ENCODE results near the gene RHOU.

RHOU gene

DNA sequence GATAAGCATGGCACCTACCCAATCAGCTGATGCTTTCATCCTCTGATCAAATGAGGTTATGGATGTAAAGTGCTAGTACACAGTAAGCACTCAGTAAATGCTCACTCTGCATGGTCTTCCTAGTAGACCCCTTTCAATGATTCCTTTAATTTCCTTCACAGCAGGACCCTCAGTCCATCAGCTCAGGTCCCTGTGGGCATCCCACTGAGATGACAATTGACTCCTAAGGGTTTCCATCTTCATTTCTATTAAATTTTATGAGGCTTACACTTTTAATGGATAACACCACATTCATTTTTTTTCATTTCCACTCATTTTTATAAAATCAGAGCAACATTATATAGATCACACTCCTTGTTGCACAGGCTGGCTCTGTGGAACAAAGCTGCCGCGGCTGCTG lies 12.8 kb downstream of the RHOU start:
- H3K27ac Mint-ChIP-seq = no peak overlapping the region
- no peaks in the 10 kb centered on the region for H3K36me3 Mint-ChIP-seq
- no peaks in the 10 kb centered on the region for H3K9me3 Mint-ChIP-seq
- peaks cover 39% of the 10 kb centered on the region for H3K4me1 Mint-ChIP-seq
- no peak for DNase-seq (ENCODE audit: low spot score in 2 of 2)
- peak; percentile 48 for ATAC-seq
- no peak overlapping the region for H3K4me3 Mint-ChIP-seq

DNA sequence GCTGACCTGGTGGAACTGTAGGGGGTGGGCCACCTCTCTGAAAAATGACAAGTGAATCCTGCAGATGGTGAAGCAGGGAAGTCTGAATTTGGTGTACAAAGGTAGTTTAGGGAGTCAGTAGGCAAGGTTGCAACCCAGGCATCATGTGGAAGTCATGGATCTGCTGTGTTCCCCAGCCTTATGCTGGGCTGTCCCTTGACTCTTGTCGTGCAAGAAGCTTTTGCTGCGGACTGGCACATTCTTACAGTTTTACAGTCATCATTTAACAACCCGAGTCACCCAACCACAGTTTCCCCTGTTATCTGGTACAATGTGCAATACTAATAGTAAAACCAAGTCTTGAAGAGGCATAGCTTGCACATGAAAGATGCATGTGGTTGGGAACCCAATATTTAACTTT lies 13.2 kb downstream of the RHOU start:
- H3K36me3 Mint-ChIP-seq = no peaks in the 10 kb centered on the region
- peak; percentile 90 for ATAC-seq
- no peak overlapping the region for H3K4me3 Mint-ChIP-seq
- DNase-seq (ENCODE audit: low spot score in 2 of 2) = peak; percentile 6 to 69
- no peaks in the 10 kb centered on the region for H3K9me3 Mint-ChIP-seq
- H3K27ac Mint-ChIP-seq = no peak overlapping the region
- peaks cover 39% of the 10 kb centered on the region for H3K4me1 Mint-ChIP-seq

DNA sequence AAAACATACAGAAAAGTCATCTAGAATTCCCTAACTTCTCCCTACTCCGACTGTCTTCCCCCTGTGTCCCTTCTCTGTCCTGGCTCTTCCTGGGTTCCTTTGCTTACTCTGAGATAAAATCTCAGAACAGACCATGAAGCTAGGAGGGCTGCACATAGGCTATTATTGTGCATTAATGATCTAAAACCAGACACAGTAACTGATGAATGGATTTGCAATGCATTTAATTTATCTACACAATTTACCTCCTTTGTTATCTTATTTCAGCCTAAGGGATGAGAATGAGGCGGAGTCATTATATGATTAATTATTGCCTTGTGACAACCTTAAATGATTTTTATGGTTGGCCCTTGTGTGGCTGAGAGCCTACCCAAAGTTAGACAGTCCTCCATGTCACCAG lies 14.5 kb downstream of the RHOU start:
- no peak for ATAC-seq
- peaks cover 39% of the 10 kb centered on the region for H3K4me1 Mint-ChIP-seq
- H3K4me3 Mint-ChIP-seq = no peak overlapping the region
- H3K36me3 Mint-ChIP-seq = no peaks in the 10 kb centered on the region
- no peak overlapping the region for H3K27ac Mint-ChIP-seq
- no peaks in the 10 kb centered on the region for H3K9me3 Mint-ChIP-seq
- no peak for DNase-seq (ENCODE audit: low spot score in 2 of 2)

DNA sequence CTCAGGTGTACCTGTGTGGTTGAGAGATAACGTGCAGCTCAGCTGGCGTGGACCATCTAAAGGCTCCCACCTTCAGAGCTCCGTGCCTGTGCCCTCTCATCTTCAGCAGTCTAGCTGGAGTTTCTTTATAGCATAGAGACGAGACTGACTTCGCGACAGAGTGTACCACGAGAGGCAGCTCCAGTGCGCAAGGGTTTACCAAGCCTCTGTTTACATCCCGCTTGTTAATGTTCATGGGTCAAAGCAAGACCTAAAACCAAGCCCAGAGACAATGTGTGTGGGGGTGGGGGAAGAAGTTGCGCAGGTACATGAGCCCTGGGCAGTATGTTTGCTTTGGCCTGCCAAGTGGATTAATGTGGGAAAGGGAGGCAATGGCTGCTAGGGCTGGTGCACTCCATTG lies 15.6 kb downstream of the RHOU start:
- DNase-seq (ENCODE audit: low spot score in 2 of 2) = no peak
- H3K9me3 Mint-ChIP-seq = peaks cover under 1% of the 10 kb centered on the region
- no peak for ATAC-seq
- no peak overlapping the region for H3K27ac Mint-ChIP-seq
- peaks cover 48% of the 10 kb centered on the region for H3K4me1 Mint-ChIP-seq
- H3K36me3 Mint-ChIP-seq = no peaks in the 10 kb centered on the region
- H3K4me3 Mint-ChIP-seq = no peak overlapping the region

DNA sequence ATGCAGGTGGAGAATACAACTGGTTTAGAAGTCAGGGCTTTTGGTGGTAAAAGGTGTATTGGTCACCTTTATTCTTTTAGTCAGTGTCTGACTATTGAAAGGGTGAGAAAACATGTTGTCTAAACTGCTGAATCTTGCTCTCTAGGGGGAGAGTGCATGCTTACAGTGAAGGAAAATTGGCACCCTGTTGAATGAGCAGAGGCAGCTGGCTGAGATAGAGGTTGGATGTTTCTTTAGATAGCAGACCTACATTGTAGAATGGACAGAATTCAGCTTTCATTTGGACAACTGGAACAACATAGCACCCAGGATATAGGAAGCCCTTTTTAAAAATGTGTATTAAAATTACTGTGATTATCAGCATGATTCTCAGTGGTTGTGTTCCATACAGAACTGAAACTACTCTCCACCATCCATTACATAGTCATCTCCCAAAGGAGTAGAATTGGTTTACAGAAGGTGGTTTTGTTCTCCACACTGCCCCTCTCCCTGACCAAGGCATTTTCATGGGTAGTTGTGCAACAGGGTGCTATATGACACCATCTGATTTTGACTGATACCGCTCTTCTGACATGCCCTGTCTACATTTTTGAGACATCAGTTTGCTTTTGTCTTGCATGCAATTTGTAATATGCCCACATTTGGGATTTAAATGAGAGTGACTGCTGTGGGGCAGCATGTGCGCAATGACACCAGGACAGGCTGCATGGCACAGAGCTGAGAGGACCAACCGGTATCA lies 16.2 kb downstream of the RHOU start:
- Mint-ChIP-seq H3K9me3 (peaks cover 3% of the 10 kb centered on the region), H3K4me1 (peaks cover 54% of the 10 kb centered on the region), H3K36me3 (no peaks in the 10 kb centered on the region), H3K27ac (no peak overlapping the region), H3K4me3 (no peak overlapping the region)
- DNase-seq (ENCODE audit: low spot score in 2 of 2) (no peak), ATAC-seq (peak; percentile 84)

DNA sequence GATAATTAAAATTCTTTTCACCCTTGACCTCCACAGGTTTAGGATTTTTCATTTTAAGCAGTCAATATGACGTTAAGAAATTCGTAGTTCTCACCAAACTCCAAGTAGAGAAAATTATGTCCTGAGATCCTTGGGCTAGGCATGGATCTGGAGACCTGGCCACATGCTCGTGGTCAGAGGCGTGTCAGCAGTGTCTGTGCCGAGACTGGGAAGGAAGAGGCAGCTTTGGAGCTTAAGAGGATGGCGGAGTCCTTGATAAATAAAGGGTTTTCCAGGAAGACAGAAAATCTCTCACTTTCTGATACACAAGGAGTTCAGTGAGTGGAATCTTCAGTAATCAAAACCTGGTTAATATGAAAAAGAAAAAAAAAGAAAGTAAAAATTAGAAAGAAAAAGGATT lies 17.0 kb downstream of the RHOU start:
- Mint-ChIP-seq H3K4me3 (no peak overlapping the region), H3K27ac (no peak overlapping the region), H3K4me1 (peaks cover 58% of the 10 kb centered on the region), H3K36me3 (no peaks in the 10 kb centered on the region), H3K9me3 (peaks cover 7% of the 10 kb centered on the region)
- ATAC-seq (no peak), DNase-seq (ENCODE audit: low spot score in 2 of 2) (no peak)

DNA sequence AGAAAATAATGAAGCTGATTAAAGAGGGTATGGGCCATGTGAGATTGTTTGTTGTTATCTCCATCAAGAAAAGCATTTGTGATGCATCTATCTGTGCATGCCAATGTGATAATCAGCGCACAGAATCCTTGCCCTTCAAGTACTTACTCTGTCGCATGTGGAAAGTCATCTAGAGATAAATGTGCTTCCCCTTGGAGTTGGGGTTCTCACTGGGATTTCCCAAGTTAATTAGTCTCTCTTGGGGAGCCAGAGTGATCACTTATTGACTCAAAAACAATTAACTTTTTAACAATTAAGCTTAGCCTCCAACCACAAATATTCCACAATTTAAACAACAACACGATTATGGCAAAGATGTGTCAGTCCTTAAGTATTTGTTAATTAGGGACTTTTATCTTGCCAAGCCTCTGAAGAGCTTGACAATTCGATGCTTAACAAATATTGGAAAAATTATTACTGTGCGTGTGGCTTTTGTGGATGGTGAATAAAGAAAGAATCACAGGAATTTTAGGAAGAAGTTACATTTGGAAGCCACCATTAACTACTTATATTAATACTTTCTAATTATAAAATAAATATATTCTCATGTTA lies 17.5 kb downstream of the RHOU start:
- DNase-seq (ENCODE audit: low spot score in 2 of 2) (no peak), ATAC-seq (no peak)
- Mint-ChIP-seq H3K36me3 (no peaks in the 10 kb centered on the region), H3K9me3 (peaks cover 7% of the 10 kb centered on the region), H3K27ac (no peak overlapping the region), H3K4me1 (peaks cover 53% of the 10 kb centered on the region), H3K4me3 (no peak overlapping the region)

DNA sequence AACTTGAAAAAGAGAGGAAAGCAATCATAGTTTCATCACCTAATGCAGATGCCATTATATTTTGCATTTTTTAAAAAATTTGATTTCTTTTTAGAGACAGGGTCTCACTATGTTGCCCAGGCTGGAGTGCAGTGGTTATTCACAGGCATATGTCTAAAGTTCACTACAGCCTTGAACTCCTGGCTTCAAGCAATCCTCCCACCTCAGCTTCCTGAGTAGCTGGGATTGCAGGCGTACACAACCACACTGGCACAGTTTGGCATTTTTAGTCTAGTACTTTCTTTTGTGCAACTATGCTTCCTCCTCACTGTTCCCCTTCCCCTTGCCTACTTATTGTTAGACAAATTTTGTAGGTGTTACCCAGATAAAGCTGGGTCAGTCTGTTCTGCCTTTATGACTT lies 18.0 kb downstream of the RHOU start:
- no peak overlapping the region for H3K4me3 Mint-ChIP-seq
- DNase-seq (ENCODE audit: low spot score in 2 of 2) (no peak), ATAC-seq (no peak)
- peaks cover 48% of the 10 kb centered on the region for H3K4me1 Mint-ChIP-seq
- H3K36me3 Mint-ChIP-seq = no peaks in the 10 kb centered on the region
- no peak overlapping the region for H3K27ac Mint-ChIP-seq
- H3K9me3 Mint-ChIP-seq = peaks cover 7% of the 10 kb centered on the region

DNA sequence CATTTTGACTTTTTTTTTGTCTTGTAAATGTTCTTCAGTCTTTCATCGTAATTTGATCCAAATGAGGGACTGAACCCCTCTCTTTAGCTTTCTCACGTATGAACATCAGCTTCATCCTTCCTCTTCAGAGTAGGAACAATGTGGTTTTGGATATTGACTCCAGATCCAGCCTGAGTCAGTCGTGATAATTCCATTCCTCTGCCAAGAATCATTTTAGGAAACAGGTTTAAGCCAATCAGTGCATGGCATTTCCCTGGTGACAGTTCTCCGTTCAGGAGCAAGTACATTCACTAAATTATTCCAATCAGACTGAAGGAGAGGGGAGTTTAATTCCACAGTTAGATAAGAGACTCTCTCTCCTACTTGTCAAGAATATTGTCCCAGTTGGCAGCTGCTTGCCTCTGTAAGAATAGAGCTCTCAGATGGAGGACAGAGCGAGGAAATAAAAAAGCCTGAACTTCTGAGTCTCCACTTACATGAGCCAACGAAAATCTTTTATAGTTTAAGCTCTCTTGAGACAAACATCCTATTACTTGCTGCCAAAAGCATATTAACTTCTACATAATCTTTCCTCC lies 18.6 kb downstream of the RHOU start:
- no peak overlapping the region for H3K27ac Mint-ChIP-seq
- no peak for ATAC-seq
- peaks cover 7% of the 10 kb centered on the region for H3K9me3 Mint-ChIP-seq
- no peaks in the 10 kb centered on the region for H3K36me3 Mint-ChIP-seq
- H3K4me3 Mint-ChIP-seq = no peak overlapping the region
- peaks cover 42% of the 10 kb centered on the region for H3K4me1 Mint-ChIP-seq
- DNase-seq (ENCODE audit: low spot score in 2 of 2) = no peak

DNA sequence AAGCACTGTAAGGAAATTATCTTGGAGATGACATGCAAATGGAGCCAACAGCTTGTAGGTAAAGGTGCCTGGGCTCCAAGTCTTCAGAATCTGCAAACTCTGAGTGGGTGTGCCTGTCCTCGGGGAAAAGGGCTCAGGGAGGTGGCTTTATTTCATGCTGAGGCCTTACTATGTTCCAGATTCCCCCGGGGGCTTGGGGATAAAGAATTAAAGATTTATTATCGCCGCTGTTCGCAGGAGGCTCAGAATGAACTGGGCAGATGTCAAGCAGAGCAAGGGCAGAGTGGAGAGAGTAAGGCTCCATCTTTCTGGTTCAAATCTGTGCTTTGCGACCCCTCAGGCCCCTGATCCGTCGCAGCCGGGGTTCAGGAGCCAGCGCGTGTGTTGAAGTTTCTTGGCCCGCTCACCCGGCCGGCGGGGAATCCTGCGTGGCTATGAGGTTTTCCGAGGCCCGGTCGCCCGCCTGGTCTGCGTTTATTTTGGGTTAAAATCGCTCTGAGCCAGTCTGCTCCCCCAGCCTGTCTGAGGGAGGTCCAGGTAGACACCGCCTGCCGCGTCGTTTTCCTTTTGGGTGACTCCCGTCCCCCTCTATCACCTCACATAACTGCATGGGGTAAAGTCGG lies 19.5 kb downstream of the RHOU start:
- H3K27ac Mint-ChIP-seq = no peak overlapping the region
- H3K4me3 Mint-ChIP-seq = no peak overlapping the region
- peaks cover 7% of the 10 kb centered on the region for H3K9me3 Mint-ChIP-seq
- ATAC-seq = no peak
- H3K36me3 Mint-ChIP-seq = no peaks in the 10 kb centered on the region
- DNase-seq (ENCODE audit: low spot score in 2 of 2) = no peak
- peaks cover 38% of the 10 kb centered on the region for H3K4me1 Mint-ChIP-seq

DNA sequence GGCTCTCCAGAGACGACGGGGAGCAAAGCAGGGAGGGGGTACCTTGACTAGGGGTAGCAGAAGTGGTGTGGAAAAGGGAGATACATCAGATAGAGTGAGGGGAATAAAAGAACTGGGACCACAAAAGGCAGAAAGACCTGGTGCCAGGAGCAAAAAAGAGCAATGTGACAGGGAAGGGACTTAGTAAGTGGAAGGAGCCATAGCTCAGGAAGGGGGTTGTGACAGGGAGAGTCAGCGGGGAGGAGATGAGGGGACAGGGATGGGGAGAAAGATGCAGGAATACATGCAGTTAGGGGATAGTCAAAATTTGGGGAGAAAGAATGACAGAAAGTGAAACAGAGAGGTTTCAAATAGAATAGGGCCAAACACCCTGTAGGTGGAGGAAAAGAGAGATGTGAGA lies 20.5 kb downstream of the RHOU start:
- peaks cover 7% of the 10 kb centered on the region for H3K9me3 Mint-ChIP-seq
- DNase-seq (ENCODE audit: low spot score in 2 of 2) = no peak
- no peak for ATAC-seq
- no peak overlapping the region for H3K27ac Mint-ChIP-seq
- H3K4me3 Mint-ChIP-seq = no peak overlapping the region
- no peaks in the 10 kb centered on the region for H3K36me3 Mint-ChIP-seq
- peaks cover 34% of the 10 kb centered on the region for H3K4me1 Mint-ChIP-seq

DNA sequence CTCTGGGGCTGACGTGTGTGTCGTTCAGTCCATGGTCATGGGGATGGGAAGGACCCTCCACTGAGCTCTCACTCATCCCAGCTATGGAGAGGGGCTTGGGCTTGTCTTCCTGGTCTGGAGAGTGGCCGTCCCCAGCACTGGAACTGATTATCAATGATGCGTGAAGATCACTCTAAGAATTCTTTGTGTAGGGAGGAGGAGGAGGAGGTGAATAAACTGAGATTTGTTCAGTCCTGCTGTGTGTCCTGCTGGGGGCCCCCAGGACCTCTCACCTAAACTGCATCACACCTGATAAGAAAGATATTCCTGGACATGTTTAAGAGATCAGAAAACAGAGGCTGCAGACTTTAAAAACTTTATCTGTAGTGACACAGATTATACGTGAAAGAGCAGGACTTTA lies 21.2 kb downstream of the RHOU start:
- ATAC-seq (no peak), DNase-seq (ENCODE audit: low spot score in 2 of 2) (no peak)
- Mint-ChIP-seq H3K4me1 (peaks cover 28% of the 10 kb centered on the region), H3K4me3 (no peak overlapping the region), H3K27ac (no peak overlapping the region), H3K9me3 (peaks cover 7% of the 10 kb centered on the region), H3K36me3 (no peaks in the 10 kb centered on the region)

DNA sequence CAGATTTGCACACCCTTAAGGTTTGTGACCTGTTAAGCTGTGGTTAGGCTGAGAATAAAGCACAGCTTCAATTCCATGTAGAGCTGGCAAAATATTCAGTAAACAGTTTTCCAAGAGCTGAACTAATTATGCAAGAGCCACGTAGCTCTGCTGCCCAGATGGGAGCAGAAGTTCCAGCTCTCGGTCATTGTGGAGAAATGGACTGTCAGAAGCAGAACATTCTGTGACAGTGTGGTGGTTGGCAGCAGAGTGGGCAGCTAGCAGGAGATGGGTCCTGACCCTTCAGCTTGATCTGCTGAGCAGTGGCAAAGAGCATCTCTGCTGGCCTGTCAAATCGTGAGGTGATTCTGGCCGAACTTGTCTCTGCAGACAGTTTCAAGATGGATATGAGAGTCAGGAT lies 23.2 kb downstream of the RHOU start:
- Mint-ChIP-seq H3K27ac (no peak overlapping the region), H3K4me3 (no peak overlapping the region), H3K36me3 (no peaks in the 10 kb centered on the region), H3K9me3 (peaks cover 7% of the 10 kb centered on the region), H3K4me1 (peaks cover 21% of the 10 kb centered on the region)
- no peak for DNase-seq (ENCODE audit: low spot score in 2 of 2)
- ATAC-seq = no peak

DNA sequence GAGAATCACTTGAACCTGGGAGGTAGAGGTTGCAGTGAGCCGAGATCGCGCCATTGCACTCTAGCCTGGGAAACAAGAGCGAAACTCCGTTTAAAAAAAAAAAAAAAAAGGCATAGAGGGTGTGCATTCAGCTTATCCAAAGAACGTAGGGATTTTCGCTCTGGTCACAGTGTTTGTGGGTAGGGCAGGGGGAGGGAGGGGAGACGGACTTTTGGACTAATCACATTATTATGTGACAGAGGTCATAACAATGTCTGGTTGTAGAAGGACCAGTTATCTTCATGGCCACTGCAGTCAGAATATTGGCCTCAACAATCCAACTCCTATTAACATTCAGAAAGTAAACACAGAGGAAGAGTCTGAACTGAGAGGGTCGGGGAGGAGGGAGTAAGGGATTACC lies 25.7 kb downstream of the RHOU start:
- ATAC-seq (no peak), DNase-seq (ENCODE audit: low spot score in 2 of 2) (no peak)
- Mint-ChIP-seq H3K36me3 (no peaks in the 10 kb centered on the region), H3K9me3 (peaks cover 6% of the 10 kb centered on the region), H3K4me1 (peaks cover 23% of the 10 kb centered on the region), H3K4me3 (no peak overlapping the region), H3K27ac (no peak overlapping the region)

DNA sequence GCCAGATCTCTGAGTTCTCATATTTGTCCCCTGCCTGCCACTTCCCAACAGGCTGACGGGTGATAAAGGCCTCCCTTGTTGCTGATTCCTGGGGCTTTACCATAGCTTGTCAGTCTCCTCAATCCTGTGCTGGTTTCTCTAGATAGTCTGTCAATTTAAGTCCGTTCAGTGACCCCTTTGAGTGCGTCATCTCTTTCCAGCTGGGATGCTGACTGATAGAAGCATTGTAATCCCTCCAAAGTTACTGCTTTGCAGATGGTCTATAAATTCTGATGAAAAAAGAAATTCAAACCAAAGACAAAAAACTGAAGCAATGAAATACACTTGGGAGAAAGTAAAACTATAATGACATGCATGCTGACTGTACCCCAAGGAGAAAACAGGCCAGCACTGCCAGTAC lies 28.3 kb downstream of the RHOU start:
- H3K36me3 Mint-ChIP-seq = no peaks in the 10 kb centered on the region
- DNase-seq (ENCODE audit: low spot score in 2 of 2) (no peak), ATAC-seq (no peak)
- no peak overlapping the region for H3K27ac Mint-ChIP-seq
- no peak overlapping the region for H3K4me3 Mint-ChIP-seq
- peaks cover 28% of the 10 kb centered on the region for H3K4me1 Mint-ChIP-seq
- no peaks in the 10 kb centered on the region for H3K9me3 Mint-ChIP-seq
